ENCODE data around the gene SPATA32. TPM values are rescaled to one million over a fixed set of nuclear protein-coding genes. Genes with fewer than 3 reads are reported as not detected.

Gene SPATA32
- total RNA-seq, 2 donors from 2014 or later = not detected

DNA sequence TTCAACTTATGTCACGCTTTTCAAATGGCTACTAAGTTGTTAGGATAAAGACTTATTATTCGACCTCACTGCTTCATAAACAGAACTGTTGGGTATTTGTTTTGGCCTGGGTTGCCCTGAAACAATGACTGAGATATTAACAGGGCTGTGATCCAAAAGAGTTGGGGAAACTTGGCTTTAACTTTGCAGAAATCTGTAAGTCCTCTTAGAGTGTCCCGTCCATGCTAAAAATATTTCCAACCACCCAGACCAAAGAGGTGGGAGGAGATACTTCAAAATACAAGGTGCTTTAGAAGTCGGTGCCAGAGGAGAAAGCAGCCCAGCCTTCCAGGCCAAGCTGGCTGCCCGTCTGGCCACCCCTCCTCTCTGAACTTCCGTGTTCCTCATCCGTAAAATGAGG lies 16.1 kb upstream of the SPATA32 start:
- intact Hi-C loops (cut with DNase I) = loop anchor here (1.0 to 5.0 kb wide), 5 partner anchors 35 to 109 kb away; no protein-coding TSS in a partner anchor
- peak; percentile 63 for DNase-seq
- ATAC-seq = peak; percentile 64 to 69

- ATAC-seq = peak; percentile 75 to 85
- intact Hi-C loops (cut with DNase I) = loop anchor here (1.0 to 5.0 kb wide), 4 partner anchors 35 to 109 kb away; no protein-coding TSS in a partner anchor
- DNase-seq = peak; percentile 96
These were observed 15.4 kb upstream of the SPATA32 start for GRCh38 chr17:45277216-45277849.

- intact Hi-C loops (cut with DNase I) = loop anchor here (2.0 to 5.0 kb wide), 3 partner anchors 37 to 111 kb away; no protein-coding TSS in a partner anchor
- no peak for DNase-seq
- ATAC-seq = no peak
These were observed 14.1 kb upstream of the SPATA32 start for GRCh38 chr17:45276031-45276430.

DNA sequence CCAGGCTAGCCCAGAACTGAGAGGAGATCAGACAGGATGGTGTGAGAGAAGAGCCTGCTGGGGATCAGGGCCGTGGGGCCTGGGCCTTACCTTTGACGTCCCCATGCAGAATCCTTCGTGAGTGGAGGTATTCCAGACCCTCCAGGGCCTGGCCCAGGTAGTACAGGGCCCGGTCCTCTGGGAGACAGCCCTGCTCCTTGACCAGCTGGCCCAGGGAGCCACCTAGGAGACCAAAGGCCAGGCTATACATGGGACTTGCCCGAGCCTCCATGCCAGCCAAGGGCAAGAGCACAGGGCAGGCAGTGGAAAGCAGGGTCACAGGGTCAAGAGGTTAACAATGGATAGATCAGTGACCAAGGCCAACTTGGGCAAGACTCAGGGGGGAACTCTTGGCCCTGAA lies 12.1 kb upstream of the SPATA32 start:
- DNase-seq (no peak), ATAC-seq (no peak)
- intact Hi-C loops (cut with DNase I) = no loop called here

- intact Hi-C loops (cut with DNase I) = no loop called here
- DNase-seq = peak; percentile 71
- peak in 1 of 2 donors; percentile 9 for ATAC-seq
These were observed 11.7 kb upstream of the SPATA32 start for GRCh38 chr17:45273551-45273957.

GRCh38 chr17:45271603-45272002 lies 9.7 kb upstream of the SPATA32 start:
- intact Hi-C loops (cut with DNase I) = no loop called here

DNA sequence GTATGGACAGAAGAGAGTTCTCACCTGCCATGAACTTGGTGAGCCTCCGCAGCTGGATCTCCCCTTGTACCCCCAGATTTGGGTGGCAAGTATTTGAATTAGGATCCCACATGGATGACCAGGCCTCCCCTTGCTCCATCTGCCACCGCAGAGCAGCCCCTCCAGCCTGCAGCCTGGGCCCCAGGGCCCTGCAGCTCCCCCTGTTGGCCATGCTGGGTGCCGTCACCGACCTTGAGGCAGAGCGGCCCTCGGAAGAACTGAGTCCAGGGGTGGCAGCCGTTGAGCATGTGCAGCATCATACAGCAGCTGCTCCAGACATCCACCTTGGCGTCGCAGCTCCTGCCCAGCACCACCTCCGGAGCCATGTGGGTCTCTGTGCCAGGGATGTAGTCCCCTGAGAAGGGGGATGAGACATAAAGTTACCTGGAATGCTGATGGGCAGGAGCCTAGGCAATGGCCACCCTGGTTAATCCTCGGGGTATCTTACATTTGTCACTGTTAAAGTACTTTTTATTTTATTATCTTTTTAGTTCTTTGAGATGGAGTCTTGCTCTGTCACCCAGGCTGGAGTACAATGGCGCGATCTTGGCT lies 9.0 kb upstream of the SPATA32 start:
- intact Hi-C loops (cut with DNase I) = no loop called here
- peak in 1 of 2 donors; percentile 15 for ATAC-seq
- DNase-seq = no peak

More at GRCh38 chr17:45271603-45272002, 9.7 kb upstream of the SPATA32 start:
- DNase-seq (no peak), ATAC-seq (no peak)

DNA sequence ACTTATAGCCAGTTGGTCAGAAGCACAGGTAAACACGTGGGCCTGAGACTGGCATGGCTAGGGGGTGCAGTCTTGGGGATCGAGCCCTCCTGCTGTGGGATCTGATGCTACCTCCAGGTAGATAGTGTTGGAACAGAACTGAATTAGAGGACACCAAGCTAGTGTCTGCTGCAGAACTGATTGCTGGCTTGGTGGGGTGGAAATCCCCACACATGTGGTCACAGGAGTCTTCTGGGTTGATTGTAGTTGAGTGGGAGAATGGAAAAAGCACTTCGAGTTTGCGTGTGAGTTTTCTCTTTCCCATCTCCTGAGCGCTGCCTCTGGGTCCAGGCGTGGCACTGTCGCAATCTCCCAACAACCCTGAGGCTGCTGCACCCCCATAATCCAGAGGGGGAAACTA lies 8.0 kb upstream of the SPATA32 start:
- intact Hi-C loops (cut with DNase I) = no loop called here
- DNase-seq (no peak), ATAC-seq (no peak)

GRCh38 chr17:45267436-45268055 lies 5.7 kb upstream of the SPATA32 start:
- intact Hi-C loops (cut with DNase I) = no loop called here
- no peak for ATAC-seq
- DNase-seq = no peak

DNA sequence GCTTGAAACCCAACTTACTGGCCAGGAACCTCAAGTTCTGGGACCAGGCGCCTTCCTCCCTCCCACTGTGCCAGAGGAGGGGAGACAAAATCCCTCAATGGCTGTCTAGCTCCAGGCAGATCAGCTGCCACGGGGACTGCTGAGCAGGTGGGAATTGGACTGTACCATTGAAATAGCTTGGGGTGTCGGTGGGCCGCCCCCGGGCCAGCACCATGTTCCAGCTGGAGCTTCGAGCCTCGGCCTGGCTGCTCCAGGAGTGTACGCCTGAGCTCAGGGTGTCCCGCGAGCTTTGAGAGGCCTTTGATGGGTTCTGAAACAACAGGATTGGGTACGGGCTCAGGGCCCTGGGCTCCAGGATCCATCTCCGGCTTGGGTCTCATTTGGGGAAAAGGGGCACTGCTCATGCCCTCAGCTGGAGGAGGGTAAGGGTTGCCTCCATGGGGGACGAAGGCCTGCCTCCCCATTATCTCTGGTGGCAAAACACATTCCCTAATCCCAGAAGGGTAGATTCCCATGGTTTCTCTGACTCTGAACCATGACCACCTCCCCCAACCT lies 4.6 kb upstream of the SPATA32 start:
- intact Hi-C loops (cut with DNase I) = no loop called here
- DNase-seq (no peak), ATAC-seq (no peak)

- intact Hi-C loops (cut with DNase I) = no loop called here
- no peak for ATAC-seq
- DNase-seq = no peak
These were observed 3.9 kb upstream of the SPATA32 start for GRCh38 chr17:45265821-45266220.

DNA sequence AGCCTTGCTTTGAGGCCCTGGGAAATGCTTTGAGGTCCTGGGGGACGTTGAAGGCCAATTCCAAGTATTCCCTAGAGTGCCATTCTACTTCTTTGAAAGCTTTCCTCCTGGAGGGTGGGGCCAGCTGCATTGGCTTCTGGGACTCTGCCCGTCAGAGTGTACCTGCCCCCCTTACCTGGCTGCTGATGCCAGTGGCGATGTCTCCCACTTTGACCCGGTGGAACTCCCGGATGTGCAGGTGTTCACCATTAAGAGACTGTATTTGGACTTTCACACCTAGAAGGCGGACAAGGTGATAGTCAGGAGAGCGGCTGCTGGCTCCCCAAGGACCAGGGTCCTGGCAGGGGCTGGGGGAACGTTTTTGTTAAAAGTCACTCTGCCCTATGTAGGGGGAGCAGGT lies 3.1 kb upstream of the SPATA32 start:
- intact Hi-C loops (cut with DNase I) = no loop called here
- ATAC-seq = no peak
- no peak for DNase-seq

GRCh38 chr17:45264430-45264829 lies 2.5 kb upstream of the SPATA32 start:
- DNase-seq (no peak), ATAC-seq (no peak)
- intact Hi-C loops (cut with DNase I) = no loop called here

- no peak for DNase-seq
- intact Hi-C loops (cut with DNase I) = no loop called here
- peak in 1 of 2 donors; percentile 1 for ATAC-seq
These were observed 1.6 kb upstream of the SPATA32 start for GRCh38 chr17:45263477-45263860.

GRCh38 chr17:45262516-45263476 lies 902 bp upstream of the SPATA32 start:
- ATAC-seq = peak; percentile 23 to 55
- DNase-seq = no peak
- intact Hi-C loops (cut with DNase I) = no loop called here

GRCh38 chr17:45260204-45260783 lies 1.6 kb downstream of the SPATA32 start:
- ATAC-seq (peak; percentile 28 to 71), DNase-seq (no peak)
- intact Hi-C loops (cut with DNase I) = no loop called here

DNA sequence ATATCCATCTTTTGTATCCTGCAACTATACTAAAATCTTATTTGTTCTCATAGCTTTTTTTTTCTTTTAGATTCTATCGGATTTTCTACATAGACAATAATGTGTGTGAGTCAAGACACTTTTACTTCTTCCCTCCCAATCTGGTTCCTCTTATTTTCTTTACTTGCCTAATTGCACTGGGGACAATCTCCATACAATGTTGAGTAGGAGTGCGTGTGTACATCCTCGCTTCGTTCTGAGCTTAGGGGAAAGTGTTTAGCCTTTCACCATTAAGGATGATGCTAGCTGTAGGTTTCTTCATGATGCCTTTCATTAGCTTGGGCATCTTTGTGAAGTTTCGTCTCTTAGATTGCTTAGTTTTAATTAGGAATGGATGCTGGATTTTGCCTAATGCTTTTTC lies 2.9 kb downstream of the SPATA32 start:
- DNase-seq (no peak), ATAC-seq (no peak)
- intact Hi-C loops (cut with DNase I) = no loop called here

DNA sequence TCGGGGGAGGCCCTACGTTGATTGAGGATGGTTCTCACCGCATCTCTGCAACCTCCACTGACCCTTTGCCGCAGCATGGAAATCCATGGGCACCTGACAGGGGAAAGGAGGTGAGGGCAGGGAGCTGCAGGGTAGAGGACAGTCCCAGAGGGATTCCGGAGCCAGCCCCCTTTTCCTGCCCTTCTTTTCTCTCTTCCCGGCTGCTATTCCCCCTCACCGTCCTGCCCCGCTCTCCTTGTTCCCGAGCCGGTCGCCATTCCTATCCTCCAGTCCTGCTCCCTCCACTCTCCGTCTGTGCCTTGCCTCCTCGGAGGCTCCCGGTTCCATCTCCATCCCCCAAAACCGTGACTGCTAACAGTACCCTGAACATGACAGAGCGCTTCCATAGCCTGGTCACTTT lies 4.8 kb downstream of the SPATA32 start:
- intact Hi-C loops (cut with DNase I) = no loop called here
- no peak for ATAC-seq
- no peak for DNase-seq

All from left cardiac atrium (tissue), 4 donors.